GM21528 (cell line): ENCODE data around the gene TNFRSF1A.

Experiments used
- ATAC-seq: cut with Tn5 transposase; IDR thresholded peaks from one replicate; pipeline ENCODE4 v1.9.1; 2021; ENCODE audit warnings: mild to moderate bottlenecking, moderate library complexity; ENCODE audit not compliant: unreplicated experiment, low FRiP score

TNFRSF1A gene

DNA sequence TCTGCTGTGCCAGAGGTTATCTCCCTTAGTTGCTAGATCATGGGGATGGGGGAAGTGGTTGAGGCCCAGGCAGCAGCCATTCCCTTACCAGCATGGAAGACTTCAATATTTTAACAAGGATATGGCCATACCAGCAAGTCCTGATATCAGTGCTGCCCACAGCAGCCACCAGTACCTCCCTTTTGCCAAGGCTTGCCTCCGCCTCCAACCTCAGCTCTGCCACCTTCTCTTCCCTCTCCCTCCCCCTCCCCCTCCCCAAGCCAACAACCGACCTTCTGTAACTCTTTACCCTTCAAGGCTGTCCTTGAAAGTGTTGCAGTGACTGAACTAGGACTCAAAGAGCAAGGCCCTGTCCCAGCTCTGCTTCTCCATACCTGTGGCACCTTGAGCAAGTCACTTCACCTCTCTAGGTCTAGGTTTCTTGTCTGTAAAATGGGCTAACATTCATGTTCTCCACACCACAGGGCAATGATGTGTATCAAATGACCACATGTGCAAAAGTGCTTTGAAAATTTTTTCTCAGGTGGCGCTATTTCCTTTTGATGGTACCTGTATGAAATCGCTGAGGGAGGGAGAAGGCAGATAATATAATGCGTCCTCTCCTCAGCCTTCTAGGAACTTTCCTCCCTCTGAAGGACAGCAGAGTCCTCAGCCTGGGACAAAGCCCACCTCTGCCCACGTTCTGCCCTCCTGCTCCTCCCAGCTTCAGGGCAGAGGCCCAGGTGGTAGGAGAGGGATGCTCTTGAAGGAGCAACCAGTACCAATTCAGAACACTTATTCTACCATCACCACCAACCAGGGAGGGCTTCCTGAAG lies 16.7 kb downstream of the TNFRSF1A start:
- no peak for ATAC-seq

GRCh38 chr12:6323995-6324711 lies 17.7 kb downstream of the TNFRSF1A start:
- no peak for ATAC-seq

- ATAC-seq = peak; percentile 63
Measured at GRCh38 chr12:6323340-6323994, 18.4 kb downstream of the TNFRSF1A start.

- ATAC-seq = peak; percentile 19
Measured at GRCh38 chr12:6322969-6323339, 18.9 kb downstream of the TNFRSF1A start.

GRCh38 chr12:6322352-6322751 lies 19.5 kb downstream of the TNFRSF1A start:
- ATAC-seq = no peak

DNA sequence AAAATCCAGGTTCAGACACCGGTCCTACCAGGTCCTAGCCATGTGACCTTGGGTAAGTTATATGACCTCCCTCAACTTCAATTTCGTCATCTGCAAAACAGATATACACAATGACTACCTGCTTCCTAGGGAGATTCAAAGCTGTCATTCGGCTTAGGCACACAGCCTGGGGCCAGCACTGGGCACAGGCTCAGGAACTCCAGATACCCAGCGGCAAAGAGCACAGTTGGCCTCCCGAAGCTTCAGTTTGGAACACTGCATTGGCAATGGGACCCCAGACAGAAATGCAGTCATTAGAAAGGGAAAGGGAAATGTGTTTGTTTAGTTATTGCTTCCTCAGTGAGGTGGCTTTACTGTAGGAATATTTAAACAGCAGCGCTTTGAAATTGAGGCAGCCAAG lies 20.0 kb downstream of the TNFRSF1A start:
- ATAC-seq = no peak

- ATAC-seq = no peak
Measured at GRCh38 chr12:6319446-6319845, 22.4 kb downstream of the TNFRSF1A start.

GRCh38 chr12:6318440-6318879 lies 23.4 kb downstream of the TNFRSF1A start:
- ATAC-seq = no peak

GRCh38 chr12:6317693-6318439 lies 24.0 kb downstream of the TNFRSF1A start:
- ATAC-seq = no peak

DNA sequence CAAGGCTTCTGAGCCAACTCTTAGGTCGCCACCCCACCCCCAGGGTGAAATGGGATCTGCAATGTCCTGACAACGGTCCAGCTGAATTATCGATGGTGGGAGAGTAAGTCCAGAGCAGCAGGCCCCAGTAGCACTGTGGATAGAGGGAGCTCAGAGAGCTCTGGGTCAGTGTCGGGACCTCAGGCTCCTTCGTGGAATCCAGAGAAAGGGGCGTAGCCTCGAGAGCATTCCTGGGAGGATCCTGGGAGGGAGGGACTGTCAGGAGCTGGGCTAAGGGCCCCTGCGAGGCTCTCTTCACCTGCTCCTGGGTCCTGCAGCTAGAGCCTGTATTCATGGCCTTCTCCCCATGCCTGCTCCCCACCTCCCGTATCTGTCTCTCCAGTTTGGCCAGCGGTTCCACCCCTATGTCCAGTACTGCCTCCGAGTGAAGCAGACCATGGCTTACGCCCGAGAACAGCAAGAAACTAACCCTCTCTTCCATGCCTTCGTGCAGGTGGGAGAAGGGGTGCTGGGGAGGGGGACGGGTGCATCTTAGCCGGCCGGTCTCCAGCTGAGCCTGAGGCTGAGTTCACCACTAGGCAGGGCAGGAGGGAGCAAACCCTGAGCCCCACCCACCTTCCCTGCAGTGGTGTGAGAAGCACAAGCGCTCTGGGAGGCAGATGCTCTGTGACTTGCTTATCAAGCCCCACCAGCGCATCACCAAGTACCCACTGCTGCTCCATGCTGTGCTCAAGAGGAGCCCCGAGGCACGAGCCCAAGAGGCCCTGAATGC lies 24.8 kb downstream of the TNFRSF1A start:
- ATAC-seq = no peak

DNA sequence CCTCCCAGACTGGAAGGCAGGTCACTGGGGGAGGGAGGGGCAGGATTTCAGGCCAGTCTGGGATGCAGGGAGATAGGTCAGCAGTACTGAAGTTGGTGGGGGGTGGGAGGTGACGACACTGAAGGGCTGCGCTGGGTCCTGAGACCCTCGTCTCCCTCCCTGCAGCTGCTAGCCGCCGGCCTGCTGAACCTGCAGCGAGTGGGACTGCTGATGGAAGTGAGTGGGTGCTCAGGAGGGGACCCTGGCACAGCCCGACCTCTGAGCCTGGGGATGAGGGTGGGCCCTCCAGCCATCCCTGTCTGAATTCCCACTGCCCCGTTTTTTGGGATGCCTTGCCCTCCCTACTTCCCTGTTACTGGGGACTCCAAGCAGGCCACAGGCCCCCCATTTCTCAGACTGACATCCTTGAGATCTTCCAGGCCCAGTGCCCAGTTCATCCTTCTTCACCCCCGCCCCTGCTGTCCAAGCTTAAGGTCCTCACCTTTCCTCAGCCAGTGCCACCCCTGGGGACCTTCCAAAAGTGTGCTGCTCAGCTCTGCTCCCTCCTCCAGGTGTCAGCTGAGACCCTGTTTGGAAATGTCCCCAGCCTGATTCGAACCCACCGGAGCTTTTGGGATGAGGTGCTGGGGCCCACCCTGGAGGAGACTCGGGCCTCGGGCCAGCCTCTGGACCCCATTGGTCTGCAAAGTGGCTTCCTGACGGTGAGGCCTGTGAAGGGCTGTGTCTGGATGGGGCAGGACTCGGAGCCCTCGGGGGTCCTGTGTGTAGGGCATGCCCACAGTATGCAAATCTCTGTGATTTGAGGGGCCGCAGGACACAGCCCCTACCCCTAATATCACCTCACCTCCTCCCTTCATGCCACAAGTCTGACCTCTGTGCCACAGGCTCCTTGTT lies 25.9 kb downstream of the TNFRSF1A start:
- ATAC-seq = no peak

DNA sequence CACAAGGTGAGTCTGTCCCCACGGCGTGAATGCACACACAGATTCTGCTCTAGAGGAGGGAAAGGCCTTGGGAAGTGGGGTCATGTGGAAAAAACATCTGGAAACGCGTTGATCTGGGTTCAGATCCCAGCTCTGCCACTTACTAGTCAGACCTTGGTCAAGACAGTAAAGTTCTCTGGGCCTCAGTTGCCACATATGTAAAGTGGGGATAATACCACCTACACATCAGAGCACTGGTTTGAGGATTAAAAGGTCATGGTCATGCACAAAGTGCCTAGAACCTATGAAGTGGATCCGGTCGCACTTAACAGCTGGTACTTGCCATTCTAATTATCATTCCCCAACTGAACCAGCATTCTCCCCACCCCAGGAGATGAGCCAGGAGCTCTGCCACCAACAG lies 26.7 kb downstream of the TNFRSF1A start:
- ATAC-seq = no peak

- ATAC-seq = no peak
Measured at GRCh38 chr12:6314776-6315175, 27.1 kb downstream of the TNFRSF1A start.

- ATAC-seq = no peak
Measured at GRCh38 chr12:6313326-6313940, 28.4 kb downstream of the TNFRSF1A start.

- ATAC-seq = no peak
Measured at GRCh38 chr12:6312529-6313325, 29.1 kb downstream of the TNFRSF1A start.

DNA sequence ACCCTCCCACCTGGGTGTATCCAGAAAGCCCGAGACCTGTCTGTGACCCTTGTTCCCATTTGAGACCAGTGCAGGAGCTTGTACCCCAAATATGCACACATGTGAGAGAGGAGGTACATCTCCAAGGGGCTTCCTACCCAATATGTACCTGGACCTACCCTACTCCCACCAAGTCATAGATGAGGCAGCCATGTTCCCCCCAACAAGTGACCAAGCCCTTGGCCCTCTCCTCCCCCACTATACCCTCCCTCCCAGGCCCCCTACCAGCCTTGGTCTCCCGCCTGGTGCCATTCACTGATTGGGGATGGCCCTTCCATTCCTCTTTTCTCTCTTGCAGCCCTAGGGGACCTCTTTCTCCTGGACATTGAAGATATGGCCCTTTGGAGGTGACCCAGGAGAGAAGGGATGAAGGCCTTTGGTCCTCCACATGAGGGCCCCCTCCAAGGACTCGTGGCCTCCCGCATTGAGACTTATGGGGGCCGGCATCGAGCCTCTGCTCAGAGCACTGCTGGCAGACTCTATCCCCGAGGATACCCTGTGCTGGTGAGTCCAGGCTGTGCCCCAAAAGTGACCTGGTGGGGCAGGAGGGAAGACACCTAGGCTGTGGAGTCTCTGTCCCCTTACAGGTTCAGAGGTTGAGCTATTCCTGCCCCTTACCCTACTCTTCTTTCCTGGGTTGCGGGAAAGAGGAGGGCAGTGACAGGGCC lies 29.9 kb downstream of the TNFRSF1A start:
- no peak for ATAC-seq
